HG03354 (cell line): ENCODE data around the gene STARD3NL.
"Not testable (repeated sequence)": the region's sequence is repeated elsewhere in the genome, so short reads cannot be mapped to it uniquely, and the experiment has no call there.

Source experiments
- ATAC-seq: cut with Tn5 transposase; IDR thresholded peaks from one replicate; pipeline ENCODE4 v1.9.1; 2021; ENCODE audit warnings: mild to moderate bottlenecking; ENCODE audit not compliant: unreplicated experiment, poor library complexity, severe bottlenecking

The STARD3NL gene, protein sequence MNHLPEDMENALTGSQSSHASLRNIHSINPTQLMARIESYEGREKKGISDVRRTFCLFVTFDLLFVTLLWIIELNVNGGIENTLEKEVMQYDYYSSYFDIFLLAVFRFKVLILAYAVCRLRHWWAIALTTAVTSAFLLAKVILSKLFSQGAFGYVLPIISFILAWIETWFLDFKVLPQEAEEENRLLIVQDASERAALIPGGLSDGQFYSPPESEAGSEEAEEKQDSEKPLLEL

DNA sequence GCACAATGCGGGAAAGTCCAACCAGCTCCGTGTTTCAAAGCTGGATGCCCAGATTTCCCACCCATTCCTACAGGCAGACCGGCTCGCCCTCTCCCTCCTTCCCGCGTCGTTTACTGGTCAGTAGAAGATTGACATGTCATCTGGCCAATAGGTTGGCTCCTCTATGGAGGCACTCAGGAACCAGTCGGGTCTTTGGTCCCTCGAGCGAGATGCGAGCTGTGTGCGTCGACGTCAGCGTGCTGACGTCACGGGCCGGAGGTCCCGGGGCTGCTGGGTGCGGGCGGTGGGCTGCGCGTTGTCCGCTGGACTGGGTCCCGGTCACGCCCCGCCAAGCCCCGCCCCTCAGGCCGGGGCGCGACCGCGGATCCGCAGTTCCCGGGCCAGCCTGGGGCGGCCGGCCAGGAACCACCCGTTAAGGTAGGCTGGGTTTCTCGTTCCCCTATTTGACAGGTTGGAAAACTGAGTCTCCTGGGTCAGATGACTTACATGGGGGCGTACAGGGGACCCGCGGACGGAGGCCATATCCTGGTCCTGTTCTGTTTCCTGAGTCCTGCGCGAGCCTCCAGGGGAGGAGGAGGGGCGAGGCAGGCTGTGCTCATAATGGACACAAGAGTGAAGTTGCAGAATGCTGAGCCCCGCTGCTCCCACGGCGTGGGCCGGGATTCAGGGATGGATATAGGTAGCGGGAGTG, at the start of gene STARD3NL:
STARD3NL (plus strand) TSS at position 242 of the 691 bp plus-strand sequence. CDS start 29,260 bp downstream, outside the sequence.
- ATAC-seq: peak; percentile 99

DNA sequence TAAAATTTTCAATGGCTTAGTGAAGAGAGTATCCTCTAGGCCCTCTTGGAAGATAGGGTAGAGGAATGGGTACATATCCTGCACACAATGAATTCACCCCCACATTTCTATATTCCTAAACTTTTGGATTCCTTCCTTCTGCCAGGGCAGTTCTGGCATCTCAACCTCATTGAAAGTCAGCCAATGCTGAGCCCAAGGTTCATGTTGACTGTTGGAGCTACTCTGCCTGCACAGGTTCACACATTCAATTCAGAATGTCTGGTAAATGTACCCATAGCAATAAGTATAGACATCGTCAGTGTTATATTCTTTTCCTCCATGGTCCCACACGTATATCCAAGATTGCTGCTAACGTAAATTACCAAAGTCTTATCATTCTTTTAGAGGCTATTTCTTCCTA, 48.9 kb upstream of the STARD3NL start:
- no peak for ATAC-seq

DNA sequence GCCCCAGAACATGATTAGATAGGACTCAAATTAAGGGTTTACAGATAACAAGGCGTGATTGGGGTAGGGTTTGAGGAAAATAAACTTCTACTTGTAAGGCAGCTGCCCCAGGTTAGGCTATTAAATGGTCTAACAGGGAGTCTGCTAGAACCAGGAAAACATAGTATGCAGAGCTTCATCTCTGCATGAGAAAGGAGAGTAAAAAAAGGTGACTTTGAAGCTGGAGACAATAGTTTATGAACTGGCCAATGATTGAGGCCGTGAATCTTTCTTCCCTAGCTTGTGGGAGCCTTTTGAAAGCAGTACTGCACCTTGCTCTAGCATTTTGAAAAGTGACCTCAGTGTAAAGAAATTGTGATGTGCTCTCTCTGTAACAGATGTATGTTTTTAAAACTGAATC, 48.5 kb upstream of the STARD3NL start:
- ATAC-seq: no peak

DNA sequence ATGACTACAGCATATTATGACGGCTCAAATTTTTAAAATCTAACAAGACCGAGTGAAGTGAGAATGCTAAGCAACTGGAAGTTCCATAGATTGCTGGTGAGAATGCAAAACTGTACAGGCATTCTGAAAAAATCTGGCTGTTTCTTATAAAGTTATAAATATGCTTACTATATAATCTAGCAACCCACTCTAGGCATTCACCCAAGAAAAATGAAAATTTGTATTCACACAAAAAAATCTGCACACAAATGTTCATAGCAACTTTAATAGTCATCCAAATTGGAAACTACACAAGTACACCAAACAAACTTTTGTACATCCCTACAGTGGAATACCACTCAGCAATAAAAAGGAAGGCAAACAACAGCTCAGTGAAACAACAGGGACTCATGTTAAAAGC, 39.9 kb upstream of the STARD3NL start:
- ATAC-seq: no peak

DNA sequence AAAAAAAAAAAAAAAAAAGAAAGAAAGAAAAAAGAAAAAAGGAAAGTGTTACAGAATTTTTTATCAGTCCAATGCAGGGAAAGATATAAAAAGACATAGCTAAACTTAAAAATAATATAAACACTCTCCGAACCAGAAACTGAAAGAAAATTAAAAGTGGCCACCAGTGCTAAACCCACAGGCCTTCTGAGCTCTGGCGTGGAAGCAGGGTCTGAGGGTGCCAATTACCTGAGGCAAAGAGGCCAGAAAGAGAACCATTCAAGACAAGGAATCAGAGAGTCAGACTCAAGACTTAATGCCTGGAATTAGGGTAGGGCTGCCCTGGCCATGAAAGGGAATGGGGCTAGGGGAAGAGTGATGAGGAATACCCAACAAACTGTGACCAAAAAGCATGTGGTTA, 36.9 kb upstream of the STARD3NL start:
- ATAC-seq: no peak

DNA sequence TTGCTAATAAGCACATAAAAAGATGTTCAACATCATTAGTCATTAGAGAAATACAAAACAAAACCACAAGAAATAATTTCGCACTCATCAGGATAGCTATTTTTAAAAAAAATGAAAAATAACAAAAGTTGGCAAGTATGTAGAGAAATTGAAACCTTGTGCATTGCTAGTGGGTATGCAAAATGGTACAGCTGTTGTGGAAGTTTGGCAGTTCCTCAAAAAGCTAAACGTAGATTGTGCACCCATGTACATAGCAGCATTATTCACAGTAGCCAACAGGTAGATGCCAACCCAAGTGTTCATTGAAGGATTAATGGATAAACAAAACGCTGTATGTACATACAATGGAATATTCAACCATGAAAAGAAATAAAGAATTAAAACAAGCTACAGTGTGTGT, 35.3 kb upstream of the STARD3NL start:
- ATAC-seq: peak; percentile 83

DNA sequence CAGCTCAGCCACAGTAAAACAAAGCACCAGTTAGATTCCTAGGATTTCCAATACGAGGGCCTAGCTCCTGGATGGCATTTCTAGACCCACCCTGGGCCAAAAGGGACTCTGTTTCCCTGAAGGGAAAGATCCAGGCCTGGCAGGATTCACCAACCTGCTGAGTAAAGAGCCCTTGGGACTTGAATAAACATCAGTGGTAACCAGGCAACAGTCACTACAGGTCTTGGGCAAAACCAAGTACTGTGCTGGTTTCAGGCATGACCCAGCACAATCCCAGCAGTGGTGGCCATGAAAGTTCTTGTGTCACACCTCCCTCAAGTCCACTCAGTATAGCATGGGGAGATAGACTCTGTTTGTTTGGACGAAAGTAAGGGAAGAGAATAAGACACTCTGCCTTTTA, 31.0 kb upstream of the STARD3NL start:
- ATAC-seq: no peak

DNA sequence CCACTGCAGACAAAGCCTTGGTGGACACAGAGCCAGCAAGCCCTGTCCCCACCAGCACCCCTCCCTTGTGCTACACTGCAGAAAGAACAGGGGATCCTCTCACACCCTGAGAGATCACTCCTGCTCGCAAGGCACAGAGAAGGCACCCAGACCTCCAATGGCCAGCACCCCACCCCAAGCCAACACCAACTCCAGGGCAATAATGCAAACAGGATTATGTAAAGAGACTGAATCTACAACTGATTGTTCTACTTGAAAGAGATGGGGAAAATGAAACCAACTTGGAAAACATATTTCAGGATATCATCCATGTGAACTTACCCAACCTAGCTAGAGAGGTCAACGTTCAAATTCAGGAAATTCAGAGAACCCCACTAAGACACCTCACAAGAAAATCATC, 26.5 kb upstream of the STARD3NL start:
- ATAC-seq: no peak

DNA sequence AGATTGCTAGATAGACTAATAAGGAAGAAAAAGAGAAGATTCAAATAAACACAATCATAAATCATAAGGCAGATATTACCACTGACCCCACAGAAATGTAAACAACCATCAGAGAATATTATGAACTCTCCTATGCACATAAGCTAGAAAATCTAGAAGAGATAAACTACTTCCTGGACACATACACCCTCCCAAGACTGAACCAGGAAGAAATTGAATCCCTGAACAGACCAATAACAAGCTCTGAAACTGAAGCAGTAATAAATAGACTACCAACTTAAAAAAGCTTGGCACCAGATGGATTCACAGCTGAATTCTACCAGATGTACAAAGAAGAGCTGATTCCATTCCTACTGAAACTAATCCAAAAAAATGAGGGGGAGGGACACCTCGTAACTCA, 24.5 kb upstream of the STARD3NL start:
- ATAC-seq: no peak

DNA sequence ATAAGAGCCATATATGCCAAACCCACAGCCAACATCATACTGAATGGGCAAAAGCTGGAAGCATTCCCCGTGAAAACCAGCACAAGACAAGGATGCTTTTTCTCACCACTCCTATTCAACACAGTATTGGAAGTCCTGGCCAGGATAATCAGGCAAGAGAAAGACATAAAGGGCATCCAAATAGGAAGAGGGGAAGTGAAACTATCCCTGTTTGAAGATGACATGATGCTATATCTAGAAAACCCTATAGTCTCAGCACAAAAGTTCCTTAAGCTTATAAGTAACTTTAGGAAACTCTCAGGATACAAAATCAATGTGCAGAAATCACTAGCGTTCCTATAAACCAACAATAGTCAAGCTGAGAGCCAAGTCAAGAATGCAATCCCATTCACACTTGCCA, 23.8 kb upstream of the STARD3NL start:
- no peak for ATAC-seq

DNA sequence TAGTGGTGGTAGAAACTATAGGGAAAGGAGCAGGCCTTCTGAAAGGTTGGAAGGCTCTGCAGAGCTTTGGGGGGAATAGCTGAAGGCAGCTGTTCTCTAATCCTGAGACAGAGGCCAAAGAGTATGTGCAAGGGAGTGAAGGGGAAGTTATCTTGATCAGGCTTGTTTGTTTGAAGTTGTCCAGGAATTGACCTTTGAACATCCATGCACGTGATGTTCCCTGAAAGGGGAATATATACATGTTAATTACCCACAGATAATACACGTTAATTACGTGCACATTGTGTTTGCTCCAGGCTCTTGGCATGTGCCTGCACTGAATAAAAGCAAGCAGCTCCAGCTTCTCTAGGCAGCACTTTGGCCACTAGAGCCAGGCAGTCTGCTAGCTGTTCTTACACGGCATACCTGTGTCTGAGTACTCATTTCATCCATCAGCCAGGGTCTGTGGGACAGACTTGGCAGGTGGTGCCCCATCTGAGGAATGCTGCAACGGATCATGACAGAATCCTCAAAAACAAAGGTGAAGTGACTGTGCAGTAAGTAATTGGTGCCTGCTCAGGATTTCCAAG, 18.0 kb upstream of the STARD3NL start:
- ATAC-seq: no peak

DNA sequence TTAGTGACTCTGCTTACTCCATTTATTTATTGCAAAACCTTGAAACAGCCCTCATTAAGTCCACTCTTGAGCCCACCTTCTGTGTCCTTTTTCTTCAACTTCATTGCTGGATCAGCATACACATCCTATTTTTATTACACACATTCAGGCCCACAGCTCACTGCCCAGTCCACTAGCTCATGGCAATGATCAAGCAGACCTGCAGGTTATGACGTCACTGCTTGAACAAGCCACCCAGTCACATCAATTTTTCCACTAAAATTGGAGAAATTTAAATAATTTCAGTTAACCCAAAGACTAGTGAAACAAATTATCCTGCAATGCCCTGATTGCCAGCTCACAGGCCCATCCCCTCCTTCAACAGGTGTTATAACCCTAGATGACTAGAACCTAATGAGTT, 16.0 kb upstream of the STARD3NL start:
- ATAC-seq: no peak

DNA sequence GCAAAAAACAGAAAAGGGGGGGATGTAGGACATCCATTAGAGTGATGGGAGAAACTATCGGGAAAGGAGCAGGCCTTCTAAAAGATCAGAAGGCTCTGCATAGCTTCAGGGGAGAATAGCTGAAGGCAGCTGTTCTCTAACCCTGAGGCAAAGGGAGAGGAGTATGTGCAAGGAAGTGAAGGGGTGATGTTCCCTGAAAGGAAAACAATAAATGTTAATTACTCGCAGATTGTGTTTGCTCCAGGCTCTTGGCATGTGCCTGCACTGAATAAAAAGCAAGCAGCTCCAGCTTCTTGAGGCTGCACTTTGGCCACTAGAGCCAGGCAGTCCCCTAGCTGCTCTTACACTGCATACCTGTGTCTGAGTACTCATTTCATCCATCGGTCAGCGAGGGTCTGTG, 14.4 kb upstream of the STARD3NL start:
- no peak for ATAC-seq

DNA sequence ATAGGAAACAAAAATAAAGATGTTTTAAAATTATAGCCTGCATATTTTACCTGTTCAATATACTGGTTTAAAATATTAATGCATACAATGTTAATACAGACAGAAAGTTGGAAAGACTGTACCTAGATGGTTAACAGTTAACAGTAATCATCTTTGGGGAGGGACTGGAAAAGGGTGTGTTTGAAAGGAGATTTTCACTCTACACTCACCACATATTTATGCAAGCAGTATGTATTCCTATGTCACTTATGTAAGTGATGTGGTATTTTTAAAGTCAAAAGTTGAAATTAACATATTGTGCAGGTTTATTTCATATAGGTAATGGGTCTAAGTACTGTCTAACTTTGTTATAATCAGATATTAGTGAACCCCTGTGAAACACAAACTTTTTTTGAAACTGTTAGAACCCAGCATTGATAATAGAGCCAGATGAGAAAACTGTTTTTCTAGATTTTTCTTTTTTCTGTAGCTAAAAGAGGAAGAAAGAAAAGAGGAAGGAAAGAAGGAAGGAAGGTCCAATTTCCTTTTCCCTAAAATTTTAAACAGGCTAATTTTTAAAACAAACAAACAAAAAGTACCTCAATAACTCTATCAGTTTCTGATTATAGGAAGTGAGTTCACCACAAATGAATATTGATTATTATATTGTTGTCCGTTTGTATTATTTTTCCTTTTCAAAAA, 9.0 kb upstream of the STARD3NL start:
- no peak for ATAC-seq

DNA sequence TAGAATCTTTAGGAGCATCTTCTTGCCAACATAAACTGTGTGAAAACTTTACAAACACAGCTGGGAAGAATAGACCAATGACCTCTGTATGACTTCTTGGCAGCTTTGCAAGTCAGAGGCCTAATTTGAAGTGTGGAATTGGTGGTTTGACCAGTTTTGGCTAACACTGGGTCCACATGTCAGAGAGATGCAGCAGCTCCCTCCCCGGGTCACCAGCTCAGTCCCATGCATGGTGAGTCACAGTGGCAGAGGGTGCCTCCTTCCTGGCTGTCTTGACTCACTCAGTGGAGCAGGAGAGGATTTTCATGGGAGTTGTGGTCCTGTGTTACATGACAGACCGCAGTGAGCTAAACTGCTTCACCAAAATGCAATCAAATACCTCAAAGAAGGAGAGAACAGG, 8.2 kb upstream of the STARD3NL start:
- ATAC-seq: peak; percentile 41

DNA sequence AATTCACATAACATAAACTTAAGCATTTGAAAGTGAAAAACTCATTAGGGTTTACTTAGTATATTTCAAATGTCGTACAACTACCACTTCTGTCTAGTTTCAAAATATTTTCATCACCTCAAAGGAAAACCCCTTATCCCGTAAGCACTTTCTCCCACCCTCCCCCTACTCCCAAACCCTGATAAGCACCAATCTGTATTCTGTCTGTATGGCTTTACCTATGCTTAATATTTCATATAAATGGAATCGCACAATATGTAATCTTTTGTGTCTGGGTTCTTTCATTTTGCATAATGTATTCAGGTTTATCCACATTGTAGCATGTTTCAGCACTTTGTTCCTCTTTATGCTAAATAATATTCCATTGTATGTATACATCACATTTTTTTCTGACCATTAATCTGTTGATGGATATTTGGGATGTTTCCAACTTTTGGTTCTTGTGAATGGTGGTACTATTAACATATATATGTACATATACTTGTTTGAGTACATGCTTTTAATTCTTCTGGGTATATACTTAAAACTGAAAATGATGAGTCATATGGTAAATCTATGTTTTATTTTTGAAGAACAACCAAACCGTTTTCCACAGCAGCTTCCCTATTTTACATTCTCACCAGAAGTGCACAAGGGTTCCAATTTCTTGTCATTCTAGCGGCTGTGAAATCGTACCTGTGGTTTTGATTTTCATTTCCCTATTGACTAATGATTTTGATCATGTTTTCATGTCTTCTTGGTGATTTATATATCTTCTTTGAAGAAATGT, 6.2 kb upstream of the STARD3NL start:
- peak; percentile 71 for ATAC-seq

DNA sequence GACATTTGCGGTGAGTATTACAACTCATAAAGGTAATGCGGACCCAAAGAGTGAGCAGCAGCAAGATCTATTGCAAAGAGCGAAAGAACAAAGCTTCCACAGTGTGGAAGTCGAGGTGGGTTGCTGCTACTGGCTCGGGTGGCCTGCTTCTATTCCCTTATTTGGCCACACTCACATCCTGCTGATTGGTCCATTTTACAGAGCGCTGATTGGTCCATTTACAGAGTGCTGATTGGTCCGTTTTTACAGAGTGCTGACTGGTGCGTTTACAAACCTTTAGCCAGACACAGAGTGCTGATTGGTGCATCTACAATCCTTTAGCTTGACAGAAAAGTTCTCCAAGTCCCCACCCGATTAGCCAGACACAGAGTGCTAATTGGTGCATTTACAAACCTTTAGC, 2.5 kb upstream of the STARD3NL start:
- ATAC-seq: not testable (repeated sequence)

DNA sequence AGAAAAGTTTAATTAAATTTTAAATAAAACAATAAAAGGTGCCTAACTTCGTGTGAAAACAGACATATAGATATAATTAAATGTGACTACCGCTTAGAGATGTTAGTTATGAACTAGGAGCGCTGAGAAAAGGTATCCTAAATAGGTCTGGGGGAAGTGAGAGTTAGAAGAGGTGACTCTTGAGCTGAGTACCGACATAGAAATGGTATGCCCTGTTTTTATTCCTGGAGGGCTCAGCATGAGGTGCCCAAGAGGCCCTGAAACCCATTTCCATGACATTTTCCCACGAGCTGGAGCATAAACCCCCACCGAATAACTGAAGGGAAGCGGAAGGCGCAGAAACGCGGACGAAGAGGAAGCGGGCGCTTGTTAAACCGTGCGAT, 433 bp upstream of the STARD3NL start:
- ATAC-seq: no peak

DNA sequence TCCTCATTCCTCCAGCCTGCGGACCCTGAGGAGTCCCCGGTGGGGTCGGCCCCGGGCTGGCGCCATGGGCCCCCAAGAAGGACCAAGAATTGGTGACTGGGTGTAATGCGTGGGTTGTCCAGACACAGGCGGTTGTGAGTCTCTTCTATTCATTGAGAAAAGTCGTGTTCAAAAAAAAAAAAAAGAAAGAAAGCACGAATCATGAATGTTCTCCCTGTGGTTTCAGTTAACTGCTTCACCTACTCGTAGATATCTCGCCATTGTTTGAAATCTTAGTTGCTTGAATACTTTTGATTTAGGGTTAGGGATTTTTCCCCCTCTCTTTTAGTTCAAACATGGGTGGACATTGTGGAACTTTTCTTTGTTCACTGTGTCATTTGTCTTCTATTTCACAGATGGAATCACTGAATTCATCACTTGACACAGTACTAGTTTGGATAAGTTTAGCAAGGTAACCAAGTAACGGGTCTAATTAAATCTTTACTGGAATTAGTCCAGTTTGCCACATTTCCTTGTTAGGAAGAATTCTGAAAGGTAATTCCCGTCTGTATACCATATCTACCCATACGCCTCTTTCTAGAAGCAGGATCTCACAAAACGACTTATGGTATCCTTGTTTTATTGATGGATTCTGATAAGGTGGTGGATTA, 775 bp downstream of the STARD3NL start:
- peak; percentile 55 for ATAC-seq

DNA sequence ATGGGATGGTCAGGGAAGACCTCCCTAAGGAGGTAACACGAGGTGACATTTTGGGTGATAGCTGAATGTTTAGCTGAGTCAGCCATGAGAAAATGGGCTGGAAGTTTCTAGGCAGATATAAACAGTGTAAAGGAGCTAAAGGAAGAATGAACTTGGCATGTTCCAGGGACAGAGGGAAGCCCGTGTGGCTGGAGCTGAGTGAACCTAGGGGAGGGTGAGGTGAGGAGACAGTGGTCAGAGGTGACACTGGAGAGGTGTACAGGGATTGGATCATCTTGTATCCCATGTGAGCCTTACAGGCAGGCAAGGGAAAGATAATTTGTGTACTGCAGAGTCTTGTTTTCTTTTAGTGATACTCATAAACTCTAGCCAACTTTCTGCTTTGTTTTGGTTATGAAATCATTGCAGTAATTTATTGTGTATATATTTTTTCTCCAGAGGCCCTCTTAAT, 1.8 kb downstream of the STARD3NL start:
- ATAC-seq: no peak
